ENCODE results near the gene PRR5. TPM values are rescaled to one million over a fixed set of nuclear protein-coding genes. Genes with fewer than 3 reads are reported as not detected.

The PRR5 gene
- total RNA-seq, 3 donors from 2014 or later, result 23.7 to 39.5 (median 29.5) TPM

DNA sequence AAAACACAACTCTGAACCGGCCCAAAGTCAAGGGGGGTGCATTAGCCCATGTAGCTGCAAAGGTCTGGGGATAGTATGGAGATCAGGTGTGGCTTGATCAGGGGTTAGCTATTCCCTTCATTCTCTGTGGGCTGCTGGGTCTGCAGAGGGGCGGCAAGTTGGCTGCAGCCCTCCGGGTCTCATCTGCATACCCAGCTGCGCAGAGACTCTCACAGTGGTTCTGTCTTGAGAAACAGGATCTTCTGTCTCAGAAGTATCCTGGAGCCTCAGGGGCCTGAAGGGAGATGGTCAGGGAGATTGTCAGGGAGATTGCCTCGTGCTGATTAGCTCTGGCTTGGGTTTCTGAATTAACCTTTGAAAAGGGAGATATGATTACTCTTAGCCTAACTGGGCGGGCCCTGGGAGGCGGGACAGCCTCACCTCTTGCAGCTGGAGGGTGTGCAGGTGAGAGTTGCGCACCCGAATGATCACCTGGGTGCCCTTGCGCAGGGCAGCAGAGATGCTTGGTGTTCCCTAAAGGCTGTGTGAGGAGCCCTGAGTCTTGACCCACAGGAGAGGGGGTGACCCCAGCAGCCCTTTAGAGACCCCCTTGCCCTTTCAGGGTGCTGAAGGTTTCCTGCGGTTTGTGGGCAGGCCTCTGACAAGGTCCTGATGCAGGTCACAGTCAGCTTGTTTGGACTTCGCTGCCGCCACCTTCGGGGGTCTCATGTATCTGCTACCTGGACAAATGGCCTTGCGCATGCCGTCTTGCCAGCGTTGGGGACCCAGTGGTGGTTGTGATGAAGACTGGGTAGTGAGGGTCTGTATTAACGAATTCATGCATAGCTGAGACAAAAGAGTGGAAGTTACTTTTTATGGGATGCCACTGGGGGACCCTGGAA lies 57.7 kb downstream of the PRR5 start:
- intact Hi-C loops (cut with DNase I; ENCODE audit: low total_unique reads), result no loop called here
- H3K27me3 ChIP-seq, result no peaks in the 10 kb centered on the region

DNA sequence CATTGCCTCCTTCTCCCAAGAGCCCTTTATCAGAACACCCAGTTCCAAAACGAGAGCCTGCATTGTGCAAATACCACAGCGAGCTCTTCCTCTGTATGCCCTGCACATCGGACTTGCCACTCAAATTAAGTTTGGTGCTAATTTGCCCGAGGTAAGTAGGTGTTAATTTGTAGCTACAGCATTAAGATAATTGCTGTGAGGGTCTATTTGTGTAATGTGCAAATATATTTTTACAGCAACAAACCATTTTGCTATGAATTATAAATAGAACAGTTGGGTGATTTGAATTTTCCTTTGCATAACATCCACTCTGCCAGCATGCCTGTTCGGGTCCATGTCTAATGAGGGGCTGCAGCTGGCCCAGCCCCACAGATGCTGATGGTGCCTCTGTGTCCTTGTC lies 58.5 kb downstream of the PRR5 start:
- intact Hi-C loops (cut with DNase I; ENCODE audit: low total_unique reads), result no loop called here

More for the DNA sequence above, 57.7 kb downstream of the PRR5 start:
- peak overlapping the region in 1 of 2 donors; percentile 48 for H3K27ac ChIP-seq
- peaks cover 9 to 11% of the 10 kb centered on the region in 2 donors for H3K4me1 ChIP-seq
- DNase-seq (ENCODE audit: low spot score in 2 of 2), result no peak
- no peak for TF ChIP-seq POLR2A (IDR thresholded peaks at IDR 0.05)
- TF ChIP-seq POLR2AphosphoS5 (IDR thresholded peaks at IDR 0.05), result no peak
- TF ChIP-seq, protein P1, sequence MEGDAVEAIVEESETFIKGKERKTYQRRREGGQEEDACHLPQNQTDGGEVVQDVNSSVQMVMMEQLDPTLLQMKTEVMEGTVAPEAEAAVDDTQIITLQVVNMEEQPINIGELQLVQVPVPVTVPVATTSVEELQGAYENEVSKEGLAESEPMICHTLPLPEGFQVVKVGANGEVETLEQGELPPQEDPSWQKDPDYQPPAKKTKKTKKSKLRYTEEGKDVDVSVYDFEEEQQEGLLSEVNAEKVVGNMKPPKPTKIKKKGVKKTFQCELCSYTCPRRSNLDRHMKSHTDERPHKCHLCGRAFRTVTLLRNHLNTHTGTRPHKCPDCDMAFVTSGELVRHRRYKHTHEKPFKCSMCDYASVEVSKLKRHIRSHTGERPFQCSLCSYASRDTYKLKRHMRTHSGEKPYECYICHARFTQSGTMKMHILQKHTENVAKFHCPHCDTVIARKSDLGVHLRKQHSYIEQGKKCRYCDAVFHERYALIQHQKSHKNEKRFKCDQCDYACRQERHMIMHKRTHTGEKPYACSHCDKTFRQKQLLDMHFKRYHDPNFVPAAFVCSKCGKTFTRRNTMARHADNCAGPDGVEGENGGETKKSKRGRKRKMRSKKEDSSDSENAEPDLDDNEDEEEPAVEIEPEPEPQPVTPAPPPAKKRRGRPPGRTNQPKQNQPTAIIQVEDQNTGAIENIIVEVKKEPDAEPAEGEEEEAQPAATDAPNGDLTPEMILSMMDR (IDR thresholded peaks at IDR 0.05), result no peak
- H3K4me3 ChIP-seq, result no peak overlapping the region
- H3K36me3 ChIP-seq, result no peaks in the 10 kb centered on the region
- no peaks in the 10 kb centered on the region for H3K9me3 ChIP-seq

DNA sequence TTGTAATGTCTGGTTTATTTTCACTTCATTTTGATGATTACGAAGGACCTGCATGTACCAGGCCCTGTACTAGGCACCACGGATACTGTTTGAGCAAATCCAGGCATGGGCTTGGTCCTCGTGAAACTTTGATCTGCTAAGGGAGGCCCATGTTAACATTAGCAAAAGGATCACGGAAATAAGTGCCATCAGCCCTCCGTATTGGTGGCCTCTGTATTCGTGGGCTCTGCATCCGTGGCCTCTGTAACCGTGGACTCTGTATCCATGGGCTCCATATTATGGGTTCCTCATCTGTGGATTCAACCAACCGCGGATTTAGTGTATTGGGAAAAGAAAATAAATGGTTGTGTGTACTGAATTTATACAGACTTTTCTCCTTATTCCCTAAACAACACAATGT lies 59.0 kb downstream of the PRR5 start:
- TF ChIP-seq POLR2A (IDR thresholded peaks at IDR 0.05) (no peak), POLR2AphosphoS5 (IDR thresholded peaks at IDR 0.05) (no peak)
- Histone ChIP-seq H3K9me3 (no peaks in the 10 kb centered on the region), H3K4me3 (no peak overlapping the region), H3K27me3 (no peaks in the 10 kb centered on the region), H3K36me3 (no peaks in the 10 kb centered on the region), H3K27ac (no peak overlapping the region), H3K4me1 (peaks cover 7 to 10% of the 10 kb centered on the region in 2 donors)
- intact Hi-C loops (cut with DNase I; ENCODE audit: low total_unique reads), result no loop called here
- no peak for DNase-seq (ENCODE audit: low spot score in 2 of 2)

More for the DNA sequence above, 58.5 kb downstream of the PRR5 start:
- no peak overlapping the region for H3K27ac ChIP-seq
- no peak overlapping the region for H3K4me3 ChIP-seq
- no peaks in the 10 kb centered on the region for H3K9me3 ChIP-seq
- no peak for DNase-seq (ENCODE audit: low spot score in 2 of 2)
- H3K36me3 ChIP-seq, result no peaks in the 10 kb centered on the region
- no peaks in the 10 kb centered on the region for H3K27me3 ChIP-seq
- peaks cover 9 to 10% of the 10 kb centered on the region in 2 donors for H3K4me1 ChIP-seq
- TF ChIP-seq POLR2A (IDR thresholded peaks at IDR 0.05) (no peak), POLR2AphosphoS5 (IDR thresholded peaks at IDR 0.05) (no peak)
- TF ChIP-seq, protein P1 (IDR thresholded peaks at IDR 0.05), result no peak

DNA sequence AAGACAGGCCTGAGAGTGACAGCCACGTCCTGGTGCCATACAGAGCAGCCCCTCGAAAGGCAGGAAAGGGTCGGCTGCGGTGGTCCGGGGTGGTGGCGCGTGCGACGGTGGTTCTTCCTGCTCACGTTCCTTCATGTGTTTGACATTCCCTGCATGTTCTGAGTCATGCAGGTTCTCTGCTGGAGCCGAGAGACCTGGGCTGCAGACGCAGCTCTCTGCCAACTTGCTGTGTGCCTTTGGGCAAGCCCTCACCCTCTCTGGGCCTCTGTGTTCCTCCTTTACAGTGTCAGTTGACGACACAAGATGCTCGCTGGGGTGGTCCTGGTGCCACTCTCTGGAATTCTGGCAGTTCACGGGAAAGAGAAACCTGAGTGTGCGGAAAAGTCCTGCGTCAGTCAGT lies 62.4 kb downstream of the PRR5 start:
- Histone ChIP-seq H3K4me1 (peaks cover 6 to 7% of the 10 kb centered on the region in 2 donors), H3K9me3 (no peaks in the 10 kb centered on the region), H3K27me3 (no peaks in the 10 kb centered on the region), H3K36me3 (no peaks in the 10 kb centered on the region), H3K27ac (peak overlapping the region in 1 of 2 donors; percentile 60), H3K4me3 (no peak overlapping the region)
- intact Hi-C loops (cut with DNase I; ENCODE audit: low total_unique reads), result no loop called here
- no peak for DNase-seq (ENCODE audit: low spot score in 2 of 2)
- TF ChIP-seq POLR2A (IDR thresholded peaks at IDR 0.05) (no peak), POLR2AphosphoS5 (IDR thresholded peaks at IDR 0.05) (no peak)
- TF ChIP-seq, protein P1 (IDR thresholded peaks at IDR 0.05), result no peak

DNA sequence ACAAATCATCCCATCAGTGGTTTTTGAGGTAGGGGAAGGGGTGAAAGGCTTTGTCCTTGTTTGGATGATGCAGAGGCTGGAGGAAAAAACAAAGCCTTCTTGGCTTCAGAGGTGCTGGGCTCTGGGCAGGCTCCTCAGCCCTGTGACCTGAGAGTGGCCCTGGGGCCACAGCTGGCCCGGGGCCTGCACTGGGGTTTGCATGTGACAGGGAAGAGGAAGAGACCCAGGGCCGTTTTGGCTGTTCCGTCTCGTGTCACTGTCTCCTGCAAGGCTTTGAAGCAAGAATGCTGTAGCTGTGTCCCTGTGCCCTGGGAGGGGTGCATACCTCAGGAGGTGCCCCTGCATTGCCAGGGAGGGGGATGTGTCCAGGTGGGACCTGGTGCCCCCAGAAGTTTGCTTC lies 63.0 kb downstream of the PRR5 start:
- TF ChIP-seq POLR2AphosphoS5 (IDR thresholded peaks at IDR 0.05), result no peak
- TF ChIP-seq, protein P1 (IDR thresholded peaks at IDR 0.05), result no peak
- no peak for TF ChIP-seq POLR2A (IDR thresholded peaks at IDR 0.05)
- H3K9me3 ChIP-seq, result peaks cover 0 to under 1% of the 10 kb centered on the region in 2 donors
- no peaks in the 10 kb centered on the region for H3K36me3 ChIP-seq
- H3K4me1 ChIP-seq, result peaks cover 6 to 7% of the 10 kb centered on the region in 2 donors
- peak in 1 of 2 donors; percentile 58 for DNase-seq (ENCODE audit: low spot score in 2 of 2)
- intact Hi-C loops (cut with DNase I; ENCODE audit: low total_unique reads), result no loop called here
- no peak overlapping the region for H3K4me3 ChIP-seq
- peak overlapping the region; percentile 40 to 60 for H3K27ac ChIP-seq
- no peaks in the 10 kb centered on the region for H3K27me3 ChIP-seq
